Measurements from ENCODE around the gene NRIP1. TPM values are rescaled to one million over a fixed set of nuclear protein-coding genes. Genes with fewer than 3 reads are reported as not detected.

The NRIP1 gene
- polyA plus RNA-seq, 1 donor from 2014 or later = 48.4 TPM

DNA sequence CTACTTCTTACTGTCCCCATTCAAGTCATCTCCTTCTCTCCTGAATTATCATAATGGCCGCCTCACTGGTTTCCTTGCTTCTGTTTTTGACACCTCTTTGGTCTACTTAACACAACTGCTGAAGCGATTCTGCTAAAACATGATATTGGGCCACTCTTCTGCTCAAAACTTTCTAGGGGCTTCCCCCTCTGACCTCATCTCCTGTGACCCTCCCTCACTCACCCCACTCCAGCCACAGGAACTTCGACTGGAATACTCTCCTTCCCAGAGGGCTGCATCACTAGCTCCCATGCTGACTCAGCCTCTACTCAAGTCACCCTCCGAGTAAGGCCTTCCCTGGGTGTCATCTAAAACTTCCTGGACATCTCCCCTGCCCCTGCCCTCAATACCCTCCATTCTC, 35.7 kb downstream of the NRIP1 start:
- Histone ChIP-seq H3F3A (ENCODE audit: insufficient read depth, low read length, poor library complexity, severe bottlenecking) (no peaks in the 10 kb centered on the region), H3K36me3 (ENCODE audit: insufficient read depth, low read length) (peaks cover 5% of the 10 kb centered on the region), H3K4me2 (ENCODE audit: low read length) (no peak overlapping the region), H2AFZ (ENCODE audit: low read depth, low read length) (no peak overlapping the region), H4K20me1 (ENCODE audit: insufficient read depth) (no peaks in the 10 kb centered on the region), H3K9me2 (ENCODE audit: insufficient read depth, low read length) (no peaks in the 10 kb centered on the region), H3K9ac (ENCODE audit: low read length) (no peak overlapping the region), H3K4me3 (ENCODE audit: low read length) (no peak overlapping the region), H3K79me2 (replicated peaks; ENCODE audit: insufficient read depth, low read length) (peaks cover 81% of the 10 kb centered on the region), H3K27ac (ENCODE audit: low read length) (no peak overlapping the region), H3K27me3 (ENCODE audit: insufficient read depth, low read depth, low read length) (no peaks in the 10 kb centered on the region), H3K9me3 (ENCODE audit: low read length) (no peaks in the 10 kb centered on the region)
- no peak for TF ChIP-seq TAF1 (IDR thresholded peaks at IDR 0.05; ENCODE audit: low read depth)
- TF ChIP-seq EZH2 (IDR thresholded peaks at IDR 0.05; ENCODE audit: borderline replicate concordance, insufficient read depth, low read length, poor library complexity, severe bottlenecking) = no peak

DNA sequence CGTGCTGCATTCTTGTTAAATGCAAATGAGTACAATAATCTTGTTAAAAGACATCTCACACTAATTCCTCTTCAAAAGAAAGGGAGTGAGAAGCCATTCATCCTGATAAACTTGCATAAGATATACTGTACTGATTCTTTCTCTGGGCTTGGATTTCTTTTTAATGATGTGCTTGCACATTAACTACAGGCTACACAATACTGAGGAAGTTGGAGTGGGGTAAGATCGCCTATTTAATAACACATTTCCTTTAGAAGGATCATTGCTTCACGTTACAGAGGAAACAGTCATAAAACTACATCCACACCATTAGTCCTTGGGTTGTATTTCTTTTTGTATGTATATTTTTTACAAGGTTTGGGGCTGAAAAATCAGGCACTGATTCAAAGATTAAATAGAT, 36.6 kb downstream of the NRIP1 start:
- TF ChIP-seq, protein P1, sequence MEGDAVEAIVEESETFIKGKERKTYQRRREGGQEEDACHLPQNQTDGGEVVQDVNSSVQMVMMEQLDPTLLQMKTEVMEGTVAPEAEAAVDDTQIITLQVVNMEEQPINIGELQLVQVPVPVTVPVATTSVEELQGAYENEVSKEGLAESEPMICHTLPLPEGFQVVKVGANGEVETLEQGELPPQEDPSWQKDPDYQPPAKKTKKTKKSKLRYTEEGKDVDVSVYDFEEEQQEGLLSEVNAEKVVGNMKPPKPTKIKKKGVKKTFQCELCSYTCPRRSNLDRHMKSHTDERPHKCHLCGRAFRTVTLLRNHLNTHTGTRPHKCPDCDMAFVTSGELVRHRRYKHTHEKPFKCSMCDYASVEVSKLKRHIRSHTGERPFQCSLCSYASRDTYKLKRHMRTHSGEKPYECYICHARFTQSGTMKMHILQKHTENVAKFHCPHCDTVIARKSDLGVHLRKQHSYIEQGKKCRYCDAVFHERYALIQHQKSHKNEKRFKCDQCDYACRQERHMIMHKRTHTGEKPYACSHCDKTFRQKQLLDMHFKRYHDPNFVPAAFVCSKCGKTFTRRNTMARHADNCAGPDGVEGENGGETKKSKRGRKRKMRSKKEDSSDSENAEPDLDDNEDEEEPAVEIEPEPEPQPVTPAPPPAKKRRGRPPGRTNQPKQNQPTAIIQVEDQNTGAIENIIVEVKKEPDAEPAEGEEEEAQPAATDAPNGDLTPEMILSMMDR (IDR thresholded peaks at IDR 0.05; ENCODE audit: poor library complexity, severe bottlenecking) = no peak
- TF ChIP-seq POLR2AphosphoS5 (IDR thresholded peaks at IDR 0.05) (no peak), SMC3 (conservative IDR thresholded peaks at IDR 0.05; ENCODE audit: poor library complexity) (no peak), EP300 (conservative IDR thresholded peaks at IDR 0.05; ENCODE audit: poor library complexity, severe bottlenecking) (no peak), EZH2 (IDR thresholded peaks at IDR 0.05; ENCODE audit: borderline replicate concordance, insufficient read depth, low read length, poor library complexity, severe bottlenecking) (no peak), TAF1 (IDR thresholded peaks at IDR 0.05; ENCODE audit: low read depth) (no peak), MXI1 (conservative IDR thresholded peaks at IDR 0.05; ENCODE audit: poor library complexity, severe bottlenecking) (no peak), RAD21 (conservative IDR thresholded peaks at IDR 0.05) (no peak)
- TF ChIP-seq, protein P2, sequence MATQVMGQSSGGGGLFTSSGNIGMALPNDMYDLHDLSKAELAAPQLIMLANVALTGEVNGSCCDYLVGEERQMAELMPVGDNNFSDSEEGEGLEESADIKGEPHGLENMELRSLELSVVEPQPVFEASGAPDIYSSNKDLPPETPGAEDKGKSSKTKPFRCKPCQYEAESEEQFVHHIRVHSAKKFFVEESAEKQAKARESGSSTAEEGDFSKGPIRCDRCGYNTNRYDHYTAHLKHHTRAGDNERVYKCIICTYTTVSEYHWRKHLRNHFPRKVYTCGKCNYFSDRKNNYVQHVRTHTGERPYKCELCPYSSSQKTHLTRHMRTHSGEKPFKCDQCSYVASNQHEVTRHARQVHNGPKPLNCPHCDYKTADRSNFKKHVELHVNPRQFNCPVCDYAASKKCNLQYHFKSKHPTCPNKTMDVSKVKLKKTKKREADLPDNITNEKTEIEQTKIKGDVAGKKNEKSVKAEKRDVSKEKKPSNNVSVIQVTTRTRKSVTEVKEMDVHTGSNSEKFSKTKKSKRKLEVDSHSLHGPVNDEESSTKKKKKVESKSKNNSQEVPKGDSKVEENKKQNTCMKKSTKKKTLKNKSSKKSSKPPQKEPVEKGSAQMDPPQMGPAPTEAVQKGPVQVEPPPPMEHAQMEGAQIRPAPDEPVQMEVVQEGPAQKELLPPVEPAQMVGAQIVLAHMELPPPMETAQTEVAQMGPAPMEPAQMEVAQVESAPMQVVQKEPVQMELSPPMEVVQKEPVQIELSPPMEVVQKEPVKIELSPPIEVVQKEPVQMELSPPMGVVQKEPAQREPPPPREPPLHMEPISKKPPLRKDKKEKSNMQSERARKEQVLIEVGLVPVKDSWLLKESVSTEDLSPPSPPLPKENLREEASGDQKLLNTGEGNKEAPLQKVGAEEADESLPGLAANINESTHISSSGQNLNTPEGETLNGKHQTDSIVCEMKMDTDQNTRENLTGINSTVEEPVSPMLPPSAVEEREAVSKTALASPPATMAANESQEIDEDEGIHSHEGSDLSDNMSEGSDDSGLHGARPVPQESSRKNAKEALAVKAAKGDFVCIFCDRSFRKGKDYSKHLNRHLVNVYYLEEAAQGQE (IDR thresholded peaks at IDR 0.05; ENCODE audit: borderline replicate concordance) = no peak
- Histone ChIP-seq H3F3A (ENCODE audit: insufficient read depth, low read length, poor library complexity, severe bottlenecking) (no peaks in the 10 kb centered on the region), H3K27me3 (ENCODE audit: insufficient read depth, low read depth, low read length) (no peaks in the 10 kb centered on the region), H4K20me1 (ENCODE audit: insufficient read depth) (no peaks in the 10 kb centered on the region), H3K9ac (ENCODE audit: low read length) (no peak overlapping the region), H3K4me2 (ENCODE audit: low read length) (no peak overlapping the region), H3K79me2 (replicated peaks; ENCODE audit: insufficient read depth, low read length) (peaks cover 81% of the 10 kb centered on the region), H3K4me3 (ENCODE audit: low read length) (no peak overlapping the region), H3K27ac (ENCODE audit: low read length) (no peak overlapping the region), H3K9me2 (ENCODE audit: insufficient read depth, low read length) (no peaks in the 10 kb centered on the region), H3K9me3 (ENCODE audit: low read length) (no peaks in the 10 kb centered on the region), H3K36me3 (ENCODE audit: insufficient read depth, low read length) (peaks cover 1% of the 10 kb centered on the region), H2AFZ (ENCODE audit: low read depth, low read length) (no peak overlapping the region)

DNA sequence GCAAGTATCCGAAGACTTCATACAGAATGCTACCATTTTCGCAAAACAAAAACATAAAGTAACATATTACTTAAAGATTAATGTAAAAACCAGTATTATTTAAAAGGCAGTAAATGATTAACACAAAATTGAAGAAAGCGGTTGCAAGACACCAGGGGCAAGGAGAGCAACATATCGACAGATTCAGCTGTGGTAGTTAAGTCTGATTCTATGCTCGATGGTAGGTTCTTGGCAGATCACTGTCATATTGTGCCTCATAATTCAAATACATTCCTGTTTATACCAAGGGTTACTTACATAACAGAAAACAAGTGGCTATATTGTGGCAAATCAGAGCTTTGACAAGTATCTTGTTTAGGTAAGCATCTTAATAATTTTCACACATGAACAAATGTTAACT, 37.7 kb downstream of the NRIP1 start:
- H4K20me1 ChIP-seq (ENCODE audit: insufficient read depth) = no peaks in the 10 kb centered on the region
- H3K36me3 ChIP-seq (ENCODE audit: insufficient read depth, low read length) = no peaks in the 10 kb centered on the region
- H3K9me2 ChIP-seq (ENCODE audit: insufficient read depth, low read length) = no peaks in the 10 kb centered on the region
- H3K9me3 ChIP-seq (ENCODE audit: low read length) = no peaks in the 10 kb centered on the region
- no peak overlapping the region for H2AFZ ChIP-seq (ENCODE audit: low read depth, low read length)
- H3F3A ChIP-seq (ENCODE audit: insufficient read depth, low read length, poor library complexity, severe bottlenecking) = no peaks in the 10 kb centered on the region
- H3K4me2 ChIP-seq (ENCODE audit: low read length) = no peak overlapping the region
- H3K4me3 ChIP-seq (ENCODE audit: low read length) = no peak overlapping the region
- H3K79me2 ChIP-seq (replicated peaks; ENCODE audit: insufficient read depth, low read length) = peaks cover 79% of the 10 kb centered on the region
- no peaks in the 10 kb centered on the region for H3K27me3 ChIP-seq (ENCODE audit: insufficient read depth, low read depth, low read length)
- TF ChIP-seq POLR2AphosphoS5 (IDR thresholded peaks at IDR 0.05) = peak; percentile 9
- no peak for TF ChIP-seq EZH2 (IDR thresholded peaks at IDR 0.05; ENCODE audit: borderline replicate concordance, insufficient read depth, low read length, poor library complexity, severe bottlenecking)
- H3K9ac ChIP-seq (ENCODE audit: low read length) = no peak overlapping the region
- no peak overlapping the region for H3K27ac ChIP-seq (ENCODE audit: low read length)

Measured in neural cell (in vitro differentiated cells).